GM12891 (cell line): Measurements from ENCODE around the gene ASMTL.

Experiments used
- POLR2A ChIP-seq: IDR thresholded peaks from 2 replicates; pipeline ENCODE4 v1.6.1; 2011; ENCODE audit warnings: low read depth, low read length, control low read depth
- POLR2AphosphoS5 ChIP-seq: IDR thresholded peaks from 2 replicates; pipeline ENCODE4 v1.6.1; 2011; ENCODE audit warnings: low read depth, low read length, control low read depth
- POU2F2 ChIP-seq: IDR thresholded peaks from 2 replicates; pipeline ENCODE4 v1.6.1; 2011; ENCODE audit warnings: low read depth, mild to moderate bottlenecking, control low read depth, low read length, moderate library complexity
- SPI1 ChIP-seq: IDR thresholded peaks from 2 replicates; pipeline ENCODE4 v1.6.1; 2011; ENCODE audit warnings: low read depth, low read length, control low read depth
- TAF1 ChIP-seq: IDR thresholded peaks from 2 replicates; pipeline ENCODE4 v1.6.1; 2011; ENCODE audit warnings: low read depth, low read length, control low read depth

DNA sequence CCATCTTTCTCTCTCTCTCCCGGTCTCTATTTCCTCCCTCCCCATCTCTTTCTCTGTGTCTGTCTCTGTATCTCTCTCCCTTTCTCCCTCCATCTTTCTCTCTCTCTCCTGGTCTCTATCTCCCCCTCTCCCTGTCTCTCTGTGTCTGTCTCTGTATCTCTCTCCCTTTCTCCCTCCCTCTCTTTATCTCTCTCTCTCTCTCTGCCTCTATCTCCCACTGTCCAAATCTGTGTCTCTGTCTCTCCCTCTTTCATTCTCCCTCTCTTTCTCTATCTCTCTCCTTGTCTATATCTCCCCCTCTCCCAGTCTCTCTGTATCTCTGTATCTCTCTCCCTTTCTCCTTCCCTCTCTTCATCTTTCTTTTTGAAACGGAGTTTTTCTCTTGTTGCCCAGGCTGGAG, 92.5 kb downstream of the ASMTL start:
- TF ChIP-seq POLR2AphosphoS5 (no peak), POLR2A (no peak), TAF1 (no peak), SPI1 (no peak), POU2F2 (no peak)
